ENCODE data around the gene PTF1A.
"Not testable (repeated sequence)": the region's sequence is repeated elsewhere in the genome, so short reads cannot be mapped to it uniquely, and the experiment has no call there.

Gene PTF1A

GRCh38 chr10:23204773-23205172 is 12.7 kb downstream of the PTF1A start:
- no peak for DNase-seq

- no peak for DNase-seq
Measured at GRCh38 chr10:23205972-23206642, 14.0 kb downstream of the PTF1A start.

- no peak for DNase-seq
Measured at GRCh38 chr10:23217471-23217870, 25.4 kb downstream of the PTF1A start.

- no peak for DNase-seq
Measured at GRCh38 chr10:23230582-23230981, 38.5 kb downstream of the PTF1A start.

GRCh38 chr10:23238015-23238414 is 45.9 kb downstream of the PTF1A start:
- DNase-seq, result no peak

GRCh38 chr10:23241779-23242178 is 49.7 kb downstream of the PTF1A start:
- not testable (repeated sequence) for DNase-seq
